K562 (cell line): ENCODE data around the gene TADA1.

ENCODE experiments used
- NCOA6 ChIP-seq: fragments of 450-650 bp; IDR thresholded peaks from 2 replicates; pipeline ENCODE4 v1.6.1; 2017; ENCODE audit warnings: mild to moderate bottlenecking
- NFE2L1 ChIP-seq: fragments of 450-650 bp; IDR thresholded peaks from 2 replicates; pipeline ENCODE4 v1.6.1; 2016; ENCODE audit warnings: missing genetic modification characterization, low read depth, mild to moderate bottlenecking, missing compliant biosample characterization, moderate library complexity, borderline replicate concordance
- PML ChIP-seq: IDR thresholded peaks from 2 replicates; pipeline ENCODE4 v1.6.1; 2012; ENCODE audit warnings: low read length, inconsistent platforms
- POLR3A ChIP-seq: IDR thresholded peaks from 2 replicates; pipeline ENCODE4 v1.6.1; 2011; ENCODE audit warnings: borderline replicate concordance, mild to moderate bottlenecking, moderate library complexity; ENCODE audit not compliant: insufficient read length, insufficient read depth; ENCODE audit errors: extremely low read depth
- ZEB2 ChIP-seq: fragments of 450-650 bp; IDR thresholded peaks from 2 replicates; pipeline ENCODE4 v1.6.1; 2016
- TF ChIP-seq, protein P1 (sequence below): fragments of 250-450 bp; sonication (Bioruptor Pico); IDR thresholded peaks from 2 replicates; pipeline ENCODE4 v1.4.0; 2020; ENCODE audit warnings: mild to moderate bottlenecking, moderate library complexity
- TF ChIP-seq, protein P2 (sequence below), 3 experiments: IDR thresholded peaks in 2 of 3; conservative IDR thresholded peaks in 1 of 3; 2 replicates each; pipeline ENCODE4 v1.5.1; 2011 to 2012; ENCODE audit warnings: low read length in 3 of 3, mild to moderate bottlenecking in 3 of 3, control low read depth in 2 of 3, improper control_type of control experiment in 1 of 3, inconsistent platforms in 1 of 3, low read depth in 1 of 3, mixed read lengths in 1 of 3, moderate library complexity in 1 of 3; ENCODE audit not compliant: insufficient read depth in 2 of 3
- TF ChIP-seq, protein P3 (sequence below), 2 experiments: IDR thresholded peaks; 2 replicates each; pipeline ENCODE4 v1.6.1; 2011; ENCODE audit warnings: borderline replicate concordance in 1 of 2, control low read depth in 1 of 2, low read depth in 1 of 2, low read length in 1 of 2, mild to moderate bottlenecking in 1 of 2, mixed read lengths in 1 of 2, moderate library complexity in 1 of 2; ENCODE audit not compliant: insufficient read depth in 1 of 2, insufficient read length in 1 of 2, poor library complexity in 1 of 2, severe bottlenecking in 1 of 2; ENCODE audit errors: extremely low read depth in 1 of 2

DNA sequence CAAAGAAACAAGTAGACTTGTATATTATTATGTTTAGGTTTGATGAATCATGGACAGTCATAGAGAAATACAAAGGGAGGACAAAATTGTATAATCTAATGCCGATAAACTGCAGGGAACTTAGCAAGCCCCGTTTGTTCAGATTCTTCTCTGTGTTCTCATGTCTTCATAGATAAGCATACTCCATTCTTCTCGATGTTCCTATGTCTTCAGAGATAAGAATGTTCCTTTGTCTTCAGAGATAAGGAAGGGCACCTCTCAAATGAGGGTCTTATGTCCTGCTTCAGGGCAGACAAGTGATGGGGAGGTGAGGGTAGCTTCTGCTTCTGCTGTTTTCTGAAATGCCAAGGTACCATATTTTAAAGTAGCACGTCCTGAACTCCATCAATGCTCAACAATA is 19.7 kb upstream of the TADA1 start:
- TF ChIP-seq POLR3A (no peak), ZEB2 (no peak), NFE2L1 (tag) (no peak), NCOA6 (no peak), PML (no peak)
- TF ChIP-seq, protein P1, sequence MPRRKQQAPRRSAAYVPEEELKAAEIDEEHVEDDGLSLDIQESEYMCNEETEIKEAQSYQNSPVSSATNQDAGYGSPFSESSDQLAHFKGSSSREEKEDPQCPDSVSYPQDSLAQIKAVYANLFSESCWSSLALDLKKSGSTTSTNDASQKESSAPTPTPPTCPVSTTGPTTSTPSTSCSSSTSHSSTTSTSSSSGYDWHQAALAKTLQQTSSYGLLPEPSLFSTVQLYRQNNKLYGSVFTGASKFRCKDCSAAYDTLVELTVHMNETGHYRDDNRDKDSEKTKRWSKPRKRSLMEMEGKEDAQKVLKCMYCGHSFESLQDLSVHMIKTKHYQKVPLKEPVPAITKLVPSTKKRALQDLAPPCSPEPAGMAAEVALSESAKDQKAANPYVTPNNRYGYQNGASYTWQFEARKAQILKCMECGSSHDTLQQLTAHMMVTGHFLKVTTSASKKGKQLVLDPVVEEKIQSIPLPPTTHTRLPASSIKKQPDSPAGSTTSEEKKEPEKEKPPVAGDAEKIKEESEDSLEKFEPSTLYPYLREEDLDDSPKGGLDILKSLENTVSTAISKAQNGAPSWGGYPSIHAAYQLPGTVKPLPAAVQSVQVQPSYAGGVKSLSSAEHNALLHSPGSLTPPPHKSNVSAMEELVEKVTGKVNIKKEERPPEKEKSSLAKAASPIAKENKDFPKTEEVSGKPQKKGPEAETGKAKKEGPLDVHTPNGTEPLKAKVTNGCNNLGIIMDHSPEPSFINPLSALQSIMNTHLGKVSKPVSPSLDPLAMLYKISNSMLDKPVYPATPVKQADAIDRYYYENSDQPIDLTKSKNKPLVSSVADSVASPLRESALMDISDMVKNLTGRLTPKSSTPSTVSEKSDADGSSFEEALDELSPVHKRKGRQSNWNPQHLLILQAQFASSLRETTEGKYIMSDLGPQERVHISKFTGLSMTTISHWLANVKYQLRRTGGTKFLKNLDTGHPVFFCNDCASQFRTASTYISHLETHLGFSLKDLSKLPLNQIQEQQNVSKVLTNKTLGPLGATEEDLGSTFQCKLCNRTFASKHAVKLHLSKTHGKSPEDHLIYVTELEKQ, result no peak
- TF ChIP-seq, protein P2, sequence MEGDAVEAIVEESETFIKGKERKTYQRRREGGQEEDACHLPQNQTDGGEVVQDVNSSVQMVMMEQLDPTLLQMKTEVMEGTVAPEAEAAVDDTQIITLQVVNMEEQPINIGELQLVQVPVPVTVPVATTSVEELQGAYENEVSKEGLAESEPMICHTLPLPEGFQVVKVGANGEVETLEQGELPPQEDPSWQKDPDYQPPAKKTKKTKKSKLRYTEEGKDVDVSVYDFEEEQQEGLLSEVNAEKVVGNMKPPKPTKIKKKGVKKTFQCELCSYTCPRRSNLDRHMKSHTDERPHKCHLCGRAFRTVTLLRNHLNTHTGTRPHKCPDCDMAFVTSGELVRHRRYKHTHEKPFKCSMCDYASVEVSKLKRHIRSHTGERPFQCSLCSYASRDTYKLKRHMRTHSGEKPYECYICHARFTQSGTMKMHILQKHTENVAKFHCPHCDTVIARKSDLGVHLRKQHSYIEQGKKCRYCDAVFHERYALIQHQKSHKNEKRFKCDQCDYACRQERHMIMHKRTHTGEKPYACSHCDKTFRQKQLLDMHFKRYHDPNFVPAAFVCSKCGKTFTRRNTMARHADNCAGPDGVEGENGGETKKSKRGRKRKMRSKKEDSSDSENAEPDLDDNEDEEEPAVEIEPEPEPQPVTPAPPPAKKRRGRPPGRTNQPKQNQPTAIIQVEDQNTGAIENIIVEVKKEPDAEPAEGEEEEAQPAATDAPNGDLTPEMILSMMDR (IDR thresholded peaks at IDR 0.05 in 2 of 3, conservative IDR thresholded peaks at IDR 0.05 in 1 of 3; ENCODE audit: insufficient read depth in 2 of 3, low read depth in 1 of 3, low read length in 3 of 3), result no peak
- TF ChIP-seq, protein P3, sequence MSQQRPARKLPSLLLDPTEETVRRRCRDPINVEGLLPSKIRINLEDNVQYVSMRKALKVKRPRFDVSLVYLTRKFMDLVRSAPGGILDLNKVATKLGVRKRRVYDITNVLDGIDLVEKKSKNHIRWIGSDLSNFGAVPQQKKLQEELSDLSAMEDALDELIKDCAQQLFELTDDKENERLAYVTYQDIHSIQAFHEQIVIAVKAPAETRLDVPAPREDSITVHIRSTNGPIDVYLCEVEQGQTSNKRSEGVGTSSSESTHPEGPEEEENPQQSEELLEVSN (IDR thresholded peaks at IDR 0.05; ENCODE audit: borderline replicate concordance in 1 of 2, extremely low read depth in 1 of 2, insufficient read depth in 1 of 2, insufficient read length in 1 of 2, low read depth in 1 of 2, low read length in 1 of 2, poor library complexity in 1 of 2, severe bottlenecking in 1 of 2), result no peak
